ENCODE measurements around the gene GSTM3.
"Not testable (repeated sequence)": the region's sequence is repeated elsewhere in the genome, so short reads cannot be mapped to it uniquely, and the experiment has no call there.

Gene GSTM3

GRCh38 chr1:109775398-109775797, 34.6 kb upstream of the GSTM3 start:
- no peak for DNase-seq (ENCODE audit: low spot score)

GRCh38 chr1:109773900-109774485, 33.2 kb upstream of the GSTM3 start:
- DNase-seq (ENCODE audit: low spot score): no peak

GRCh38 chr1:109773203-109773899, 32.5 kb upstream of the GSTM3 start:
- peak; percentile 79 for DNase-seq (ENCODE audit: low spot score)

- DNase-seq (ENCODE audit: low spot score): no peak
These were observed 31.9 kb upstream of the GSTM3 start for GRCh38 chr1:109772658-109773202.

GRCh38 chr1:109771712-109772657, 31.1 kb upstream of the GSTM3 start:
- DNase-seq (ENCODE audit: low spot score): no peak

GRCh38 chr1:109770331-109771095, 29.7 kb upstream of the GSTM3 start:
- no peak for DNase-seq (ENCODE audit: low spot score)

- DNase-seq (ENCODE audit: low spot score): no peak
These were observed 28.7 kb upstream of the GSTM3 start for GRCh38 chr1:109769330-109770078.

GRCh38 chr1:109768820-109769219, 28.0 kb upstream of the GSTM3 start:
- DNase-seq (ENCODE audit: low spot score): no peak

- DNase-seq (ENCODE audit: low spot score): no peak
These were observed 27.5 kb upstream of the GSTM3 start for GRCh38 chr1:109768335-109768650.

- DNase-seq (ENCODE audit: low spot score): no peak
These were observed 26.9 kb upstream of the GSTM3 start for GRCh38 chr1:109767637-109768334.

- not testable (repeated sequence) for DNase-seq (ENCODE audit: low spot score)
These were observed 26.3 kb upstream of the GSTM3 start for GRCh38 chr1:109766991-109767636.

- DNase-seq (ENCODE audit: low spot score): no peak
These were observed 25.2 kb upstream of the GSTM3 start for GRCh38 chr1:109765896-109766615.

GRCh38 chr1:109765483-109765815, 24.6 kb upstream of the GSTM3 start:
- no peak for DNase-seq (ENCODE audit: low spot score)

GRCh38 chr1:109764561-109765482, 24.0 kb upstream of the GSTM3 start:
- no peak for DNase-seq (ENCODE audit: low spot score)

GRCh38 chr1:109763646-109764415, 23.0 kb upstream of the GSTM3 start, which contains the start of gene EPS8L3:
Gene EPS8L3 (minus strand): TSS chr1:109763923. CDS start chr1:109761749, 2,174 bp downstream.
- no peak for DNase-seq (ENCODE audit: low spot score)

GRCh38 chr1:109762821-109763645, 22.2 kb upstream of the GSTM3 start:
- DNase-seq (ENCODE audit: low spot score): no peak

All from activated CD4-positive, alpha-beta T cell treated with anti-CD3 and anti-CD28 coated beads, Interleukin-2, Interleukin-4, amounts not matched to agents 100 ng/mL and 50 ng/mL, durations not matched to agents 16 hours and 8 hours (primary cell).